Smooth muscle cell of the pulmonary artery (primary cell): ENCODE results near the gene SPAST. TPM values are rescaled to one million over a fixed set of nuclear protein-coding genes. Genes with fewer than 3 reads are reported as not detected.

Experiments
- total RNA-seq: library from RNA; depleted of rRNA; stranded (reverse); fragments of >200 nt; gene quantifications from 2 replicates; pipeline ENCODE4 v1.2.3, GENCODE V29; 2014

SPAST gene
- 20.5 and 21.9 TPM in 2 replicates for total RNA-seq

GRCh38 chr2:32063310-32064020 lies at the start of gene SPAST:
Gene SPAST, plus strand, starts transcription at chr2:32063556. Its CDS starts 276 bp downstream, at chr2:32063832.

GRCh38 chr2:32039447-32040219 lies 23.7 kb upstream of the SPAST start, which contains the start of gene DPY30:
Gene DPY30, minus strand, starts transcription at chr2:32039805. Its CDS starts 349 bp downstream, at chr2:32039456.

Other genes with a start within 250 kb of the SPAST start
- gene MEMO1, start 52.5 kb upstream of the SPAST start, total RNA-seq, result 34.8 and 40.4 TPM in 2 replicates
- gene DPY30, start 23.8 kb upstream of the SPAST start, total RNA-seq, result 32.8 and 41.4 TPM in 2 replicates
- gene SLC30A6, start 102.3 kb downstream of the SPAST start, total RNA-seq, result 28.1 and 33.2 TPM in 2 replicates
- 0.03 TPM in 1 of 2 replicates, not detected in the other for gene NLRC4, start 201.3 kb downstream of the SPAST start, total RNA-seq
- gene YIPF4, start 214.3 kb downstream of the SPAST start, total RNA-seq, result 29.1 and 31.7 TPM in 2 replicates